HG03095 (cell line): Measurements from ENCODE around the gene MOCS1.

Source experiments
- ATAC-seq: cut with Tn5 transposase; IDR thresholded peaks from one replicate; pipeline ENCODE4 v1.9.1; 2021; ENCODE audit warnings: moderate library complexity; ENCODE audit not compliant: unreplicated experiment

MOCS1 gene

DNA sequence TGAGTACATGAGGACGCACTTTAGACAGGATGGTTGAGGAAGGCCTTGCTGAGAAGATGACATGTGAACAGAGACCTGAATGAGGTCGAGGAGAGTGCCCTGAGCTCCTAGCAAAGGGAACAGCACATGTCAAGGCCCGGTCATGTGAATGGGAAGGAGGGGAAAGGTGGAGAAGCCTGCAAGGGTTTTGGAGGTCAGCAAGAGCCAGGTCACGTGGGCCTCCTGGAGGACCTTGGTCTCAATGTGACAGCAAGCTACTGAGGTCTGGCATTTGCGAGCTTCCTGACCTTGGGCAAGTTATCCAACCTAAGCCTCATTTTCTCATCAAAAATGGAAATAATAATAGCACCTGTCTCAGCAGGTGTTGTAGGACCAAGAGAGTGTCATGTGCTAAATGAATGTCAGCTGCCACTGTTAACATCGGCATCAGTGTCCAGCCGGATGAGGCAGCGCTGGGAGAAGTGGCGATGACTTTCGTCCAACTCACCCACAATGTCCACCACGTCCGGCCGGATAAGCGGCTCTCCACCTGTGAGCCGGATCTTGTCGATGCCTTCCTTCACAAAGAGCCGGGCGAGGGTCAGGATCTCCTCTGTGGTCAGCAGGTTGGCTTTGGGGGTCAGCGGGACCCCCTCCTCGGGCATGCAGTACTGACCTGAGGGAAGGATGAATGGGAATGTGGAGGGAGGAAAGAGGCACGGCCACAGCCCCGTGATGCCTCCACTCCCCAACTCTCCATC is 8.9 kb downstream of the MOCS1 start:
- no peak for ATAC-seq

DNA sequence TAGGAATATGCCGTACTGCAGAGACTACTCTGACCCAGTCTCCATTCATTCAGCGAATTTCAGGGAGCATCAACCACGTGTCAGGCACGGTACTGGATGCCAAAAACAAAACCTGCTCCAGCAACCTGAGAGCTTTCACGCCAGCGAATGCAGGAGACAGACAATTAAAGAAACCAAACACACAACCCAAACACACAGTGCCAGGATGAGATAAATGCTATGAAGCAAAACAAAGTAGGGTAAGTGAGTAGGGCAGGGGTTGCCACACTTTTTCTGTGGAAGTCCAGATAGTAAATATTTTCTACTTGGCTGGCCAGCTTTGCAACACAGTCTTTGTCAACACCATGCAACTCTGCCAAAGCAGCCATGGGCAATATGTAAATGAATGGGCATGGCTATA is 10.0 kb downstream of the MOCS1 start:
- no peak for ATAC-seq

DNA sequence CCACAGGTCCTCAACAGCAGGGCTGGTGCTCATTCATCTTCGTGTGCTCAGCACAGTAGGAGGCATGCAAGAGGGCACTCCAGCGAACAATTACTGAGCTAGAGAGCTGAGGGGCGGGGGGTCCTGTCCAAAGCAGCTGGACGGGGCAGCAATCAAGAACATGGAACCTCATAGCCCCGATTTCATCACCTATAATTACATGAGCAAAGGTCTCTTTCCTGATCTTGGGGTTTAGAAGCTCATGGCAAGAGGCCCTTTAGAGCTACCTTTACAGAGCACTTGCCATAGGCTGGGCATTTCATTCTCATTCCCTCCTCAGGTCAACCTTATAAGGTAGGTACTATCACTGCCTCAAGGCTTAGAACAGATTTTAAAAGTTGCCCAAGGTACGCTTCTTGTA is 10.4 kb downstream of the MOCS1 start:
- ATAC-seq, result no peak

DNA sequence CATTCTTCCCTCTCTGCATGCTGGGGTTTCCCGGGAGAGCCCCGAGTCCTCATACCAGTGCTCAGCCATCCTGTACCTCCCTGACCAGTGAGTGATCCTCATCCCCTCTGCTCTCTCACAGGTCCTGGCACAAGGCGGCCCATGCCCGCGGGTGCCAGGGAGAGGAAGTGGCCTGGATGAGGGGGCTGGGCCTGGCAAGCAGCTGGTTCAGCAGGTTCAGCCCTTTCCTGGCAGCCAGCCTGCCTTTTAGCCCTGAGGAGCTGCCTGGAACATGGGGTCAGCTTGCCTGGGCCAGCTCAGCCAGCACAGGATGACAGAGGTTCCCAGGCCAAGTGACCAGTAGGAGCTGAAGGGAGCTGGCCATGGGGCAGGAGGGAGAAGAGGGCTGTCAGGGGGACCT is 10.9 kb downstream of the MOCS1 start:
- ATAC-seq, result no peak

DNA sequence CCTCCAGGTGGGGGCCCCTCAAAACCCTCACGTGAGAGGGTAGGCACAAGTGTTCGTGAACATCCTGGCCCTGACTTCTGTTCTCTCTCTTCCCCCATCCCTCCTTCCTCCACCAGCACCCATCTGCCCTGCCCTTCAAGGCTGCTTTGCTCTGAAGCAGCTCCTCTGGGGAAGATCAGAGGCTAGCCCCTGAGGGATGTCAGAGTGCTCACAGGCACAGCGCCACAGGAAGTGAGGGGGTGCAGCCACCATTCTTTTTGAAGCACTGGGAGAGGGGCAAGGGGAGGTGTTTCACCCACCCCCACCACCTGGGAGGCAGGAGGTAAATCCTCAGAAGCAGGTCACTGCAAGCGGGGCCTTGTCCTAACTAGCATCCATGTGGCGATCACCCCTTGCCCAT is 11.4 kb downstream of the MOCS1 start:
- no peak for ATAC-seq

DNA sequence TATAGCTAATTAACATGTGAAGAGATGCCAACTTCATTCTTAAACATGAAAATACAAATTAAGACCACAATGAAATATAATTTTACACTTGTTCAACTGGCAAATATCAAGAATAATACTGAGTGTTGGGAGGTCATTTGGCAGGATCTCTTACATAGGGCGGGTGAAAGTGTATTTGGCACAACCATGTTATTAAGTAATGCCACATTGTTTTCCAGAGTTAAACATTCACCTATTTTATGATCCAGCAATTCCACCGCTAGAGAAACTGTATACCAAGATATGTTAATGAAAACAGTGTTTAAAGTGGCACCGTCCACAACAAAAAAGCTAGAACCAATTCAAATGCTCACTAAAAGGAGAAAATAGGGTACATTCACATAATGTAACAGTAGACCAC is 14.1 kb downstream of the MOCS1 start:
- no peak for ATAC-seq

DNA sequence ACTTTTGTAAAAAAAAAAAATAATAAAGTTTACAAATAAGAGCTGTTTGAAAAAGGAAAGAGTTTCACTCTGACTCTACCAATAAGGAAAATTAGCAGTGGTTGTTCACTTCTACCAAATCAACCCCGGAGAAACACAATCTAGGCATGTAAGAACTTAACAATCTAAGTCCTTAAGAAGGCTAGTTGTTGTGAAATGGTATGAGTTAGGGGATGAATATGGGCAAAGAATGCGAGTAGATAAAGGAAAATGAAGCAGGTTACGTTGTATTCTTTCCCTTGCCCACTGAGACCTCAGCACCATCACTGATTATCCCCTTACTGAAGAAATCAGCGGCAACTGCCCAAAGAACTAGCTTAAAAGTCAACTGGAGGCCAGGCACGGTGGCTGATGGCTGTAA is 15.4 kb downstream of the MOCS1 start:
- ATAC-seq, result no peak

DNA sequence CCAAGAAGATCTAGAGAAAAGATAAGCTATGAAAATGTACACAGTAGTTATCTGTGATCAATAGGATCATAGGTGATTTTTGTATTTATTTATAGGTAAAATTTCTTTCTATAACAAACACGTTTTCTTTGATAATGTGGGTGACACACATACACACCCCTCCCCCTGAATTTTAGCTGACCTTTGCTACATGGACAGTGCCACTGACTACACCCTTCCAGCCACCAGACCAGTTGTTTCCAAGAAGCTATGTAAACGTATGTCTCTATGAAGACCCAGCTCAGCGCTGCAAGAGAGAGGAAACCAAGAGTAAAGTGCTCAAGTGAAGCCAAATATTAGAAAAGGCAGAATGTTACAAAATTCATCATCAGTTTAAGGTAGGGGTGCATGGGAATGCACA is 16.3 kb downstream of the MOCS1 start:
- no peak for ATAC-seq

DNA sequence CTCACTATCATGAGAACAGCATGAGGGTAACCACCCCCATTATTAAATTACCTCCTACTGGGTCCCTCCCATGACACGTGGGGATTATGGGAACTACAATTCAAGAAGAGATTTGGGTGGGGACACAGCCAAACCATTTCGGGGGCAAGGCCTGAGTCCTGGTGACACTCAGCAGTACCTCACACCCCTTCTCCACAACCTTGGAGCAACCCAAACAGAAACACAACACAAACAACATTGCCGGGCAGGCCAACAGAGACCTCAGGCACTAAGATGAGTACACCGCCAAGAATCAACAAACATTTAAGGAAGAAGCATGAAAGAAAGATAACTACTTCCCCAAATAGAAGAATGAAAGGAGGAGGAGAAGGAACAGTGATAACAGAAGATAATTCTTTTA is 16.9 kb downstream of the MOCS1 start:
- ATAC-seq, result no peak

DNA sequence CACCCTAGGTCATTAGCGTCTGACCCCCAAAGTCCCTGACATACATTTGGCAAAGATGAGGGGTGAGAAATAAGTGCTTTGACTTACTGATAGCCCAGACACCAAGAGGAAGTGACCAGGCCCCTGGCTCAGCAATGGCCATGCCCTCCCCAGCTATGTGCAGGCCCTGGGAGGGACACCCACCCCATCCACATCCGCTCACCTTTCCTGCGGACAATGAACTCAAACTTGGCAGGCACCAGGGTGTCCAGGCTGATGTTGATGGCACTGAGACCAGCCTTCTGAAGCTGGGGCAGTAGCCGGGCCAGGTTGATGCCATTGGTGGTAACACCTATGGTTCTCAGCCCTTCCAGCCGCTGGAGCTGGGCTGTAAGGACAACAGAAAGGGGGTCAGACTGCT is 18.4 kb downstream of the MOCS1 start:
- ATAC-seq, result no peak

DNA sequence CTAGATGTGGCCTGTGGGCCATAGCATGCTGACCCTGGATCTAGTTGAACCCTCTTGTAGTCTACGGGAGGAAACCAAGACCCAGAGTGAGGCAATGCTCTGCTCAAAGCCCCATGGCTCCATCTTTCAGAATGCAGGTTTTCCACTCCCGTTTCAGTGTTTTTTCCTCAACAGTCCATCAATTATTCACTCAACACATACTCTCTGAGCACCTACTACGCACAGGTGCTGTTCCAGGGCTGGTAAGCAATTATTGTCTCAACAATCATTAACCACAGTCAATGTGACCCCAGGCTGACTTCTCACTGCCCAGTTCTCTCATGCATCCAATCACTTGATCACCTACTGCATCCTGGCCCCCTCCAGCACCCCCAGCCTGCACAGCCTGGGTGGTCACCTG is 20.0 kb downstream of the MOCS1 start:
- ATAC-seq, result no peak

DNA sequence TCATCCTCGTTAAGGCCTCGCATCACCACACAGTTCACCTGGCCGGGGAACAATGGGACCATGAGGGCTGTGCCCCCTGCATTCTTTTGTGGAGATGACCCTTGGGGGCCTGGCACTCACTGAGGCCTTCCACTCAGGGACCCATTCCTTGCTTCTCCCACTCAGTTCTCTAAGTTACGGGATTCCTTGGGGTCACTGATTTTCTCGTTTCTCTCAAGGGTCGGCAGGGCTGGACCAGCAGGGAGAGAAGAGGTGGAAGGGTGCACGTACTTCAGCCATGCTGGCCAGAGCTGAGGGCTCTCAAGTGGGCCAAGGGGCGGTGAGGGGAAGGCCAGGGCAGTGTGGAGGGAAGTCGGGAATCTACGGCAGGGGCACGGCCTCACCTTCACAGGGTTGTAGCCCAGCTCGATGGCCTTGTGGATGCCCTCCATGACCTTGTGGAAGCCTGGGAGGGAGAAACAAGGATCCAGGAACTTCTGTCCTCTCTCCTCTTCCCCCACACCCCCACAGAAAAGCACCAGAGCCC is 20.8 kb downstream of the MOCS1 start:
- ATAC-seq, result no peak

DNA sequence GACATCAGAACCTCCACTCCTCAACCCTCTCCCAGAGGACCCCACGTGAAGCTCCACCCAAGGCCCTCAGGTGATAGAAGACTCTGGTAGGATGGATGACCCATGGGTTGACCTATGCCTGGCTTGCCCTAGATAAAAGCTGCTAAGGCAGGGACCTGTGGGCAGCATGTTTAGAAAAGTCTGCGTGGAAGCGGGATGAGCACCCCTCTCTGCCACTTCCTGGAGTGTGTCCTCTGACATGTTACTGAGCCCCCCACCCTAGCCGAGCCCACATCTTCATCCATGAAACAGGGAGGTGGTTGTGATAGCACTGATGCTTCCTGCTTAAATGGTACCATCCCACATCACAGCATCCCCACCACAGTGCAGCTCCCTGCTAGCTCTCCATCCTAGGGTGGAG is 21.8 kb downstream of the MOCS1 start:
- no peak for ATAC-seq

DNA sequence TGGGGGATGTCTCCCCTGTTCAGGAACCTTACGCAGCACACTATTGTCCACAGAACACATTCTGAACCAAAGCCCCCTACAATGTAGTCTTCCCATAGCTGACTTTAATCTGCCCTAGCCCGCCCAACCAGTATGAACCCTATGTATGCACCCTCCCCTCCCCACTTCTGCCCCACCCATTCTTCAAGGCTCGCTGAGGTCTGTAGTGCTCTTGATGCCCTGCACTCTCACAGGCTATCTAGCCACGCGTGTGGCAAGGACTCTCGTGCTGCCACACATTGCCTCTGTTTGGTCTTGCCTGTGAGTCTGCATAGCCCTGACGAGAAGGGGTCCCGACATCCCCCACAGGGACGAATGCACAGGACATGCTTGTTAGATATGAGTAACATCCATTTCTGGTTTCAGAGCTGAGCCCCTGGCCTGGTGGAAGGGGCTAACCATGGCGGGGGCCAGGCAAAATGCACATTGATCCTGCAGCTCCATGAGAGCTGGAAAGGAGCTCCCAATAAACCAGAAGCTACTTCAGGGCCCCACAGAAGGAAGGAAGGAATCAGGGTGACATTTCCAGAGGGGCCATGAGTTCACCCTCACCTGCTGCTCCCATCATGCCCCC is 22.6 kb downstream of the MOCS1 start:
- ATAC-seq, result no peak

DNA sequence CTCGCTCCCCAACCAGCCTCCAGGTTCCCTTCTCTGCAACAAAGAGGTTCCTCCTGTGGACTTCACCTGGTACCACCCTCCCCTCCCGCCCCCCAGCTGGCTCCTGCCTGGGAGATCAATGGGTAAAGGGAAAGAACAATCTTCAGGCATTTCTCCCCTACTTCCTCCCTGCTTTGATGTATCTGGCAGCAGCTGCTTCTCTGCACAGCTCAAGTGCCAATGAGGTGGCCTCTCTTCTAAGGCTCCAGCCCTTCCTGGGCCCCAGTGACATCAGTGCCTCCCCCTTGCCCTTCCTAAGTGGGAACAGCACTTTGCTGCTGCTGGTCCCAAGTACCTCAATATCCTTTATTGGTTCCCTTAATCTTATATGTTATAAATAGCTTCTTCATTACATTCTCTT is 23.5 kb downstream of the MOCS1 start:
- no peak for ATAC-seq

DNA sequence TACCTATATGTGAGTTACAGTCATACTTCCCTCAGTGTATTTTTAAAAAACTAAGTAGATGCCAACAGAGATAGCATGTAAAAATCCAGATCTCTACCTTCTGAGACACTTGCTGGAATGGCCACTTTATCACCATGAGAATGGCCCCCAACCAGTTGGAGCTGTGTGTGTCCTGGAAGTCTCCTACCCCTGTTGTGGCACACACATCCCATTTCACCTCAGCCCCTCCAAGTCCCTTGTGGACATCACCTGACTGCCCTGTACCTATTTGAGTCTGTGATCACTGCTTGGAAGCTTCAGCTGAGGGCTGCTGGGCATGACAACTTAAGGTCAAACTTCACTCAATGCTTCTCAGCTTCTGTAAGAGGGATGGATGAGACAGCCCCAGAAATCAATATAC is 24.1 kb downstream of the MOCS1 start:
- ATAC-seq, result no peak

DNA sequence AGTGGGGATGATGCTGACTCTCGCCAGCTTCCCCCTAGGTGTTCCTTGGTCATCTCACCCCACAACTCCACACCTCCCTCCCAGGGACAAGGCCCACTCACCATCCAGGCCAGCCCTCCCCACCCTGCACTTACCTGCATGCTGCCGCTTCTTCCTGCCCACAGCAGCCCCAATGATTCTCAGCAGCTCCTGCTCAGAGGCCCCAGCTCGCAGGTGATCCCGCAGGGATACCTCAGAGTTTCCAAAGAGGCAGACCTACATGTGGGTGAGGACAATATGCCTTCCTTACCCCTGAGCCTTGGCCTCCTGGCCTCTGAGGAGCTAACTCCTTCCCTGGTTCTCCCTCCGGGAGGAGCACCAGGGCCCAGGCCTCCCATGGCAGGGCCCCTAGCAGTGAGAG is 24.6 kb downstream of the MOCS1 start:
- no peak for ATAC-seq

DNA sequence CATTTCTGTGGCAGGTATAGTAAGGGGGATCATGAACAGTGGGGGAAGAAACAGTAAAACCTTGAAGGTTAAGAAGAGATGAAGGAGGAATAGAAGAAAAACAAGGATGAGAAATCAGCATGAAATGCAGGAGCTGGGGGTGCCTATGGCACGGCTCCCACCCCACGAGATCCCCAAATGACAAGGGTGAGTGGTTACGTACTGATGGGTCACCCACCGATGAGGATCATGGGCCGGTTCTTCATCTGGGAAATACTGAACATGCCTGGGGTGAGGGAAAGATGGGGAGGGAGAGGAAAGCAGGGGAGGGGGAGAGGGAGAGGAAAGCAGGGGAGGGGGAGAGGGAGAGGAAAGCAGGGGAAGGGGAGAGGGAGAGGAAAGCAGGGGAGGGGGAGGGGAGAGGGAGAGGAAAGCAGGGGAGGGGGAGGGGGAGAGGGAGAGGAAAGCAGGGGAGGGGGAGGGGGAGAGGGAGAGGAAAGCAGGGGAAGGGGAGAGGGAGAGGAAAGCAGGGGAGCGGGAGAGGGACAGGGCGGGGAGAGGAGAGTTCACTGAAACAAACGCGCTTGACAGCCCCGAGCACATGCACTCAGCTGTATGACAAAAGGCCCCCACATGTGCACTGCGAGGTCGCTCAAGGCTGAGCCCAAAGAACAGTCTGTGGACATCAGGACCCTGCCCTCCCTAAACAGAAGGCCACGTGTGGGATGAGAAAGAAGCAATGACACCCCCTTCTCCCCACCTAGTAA is 25.3 kb downstream of the MOCS1 start:
- ATAC-seq, result no peak

DNA sequence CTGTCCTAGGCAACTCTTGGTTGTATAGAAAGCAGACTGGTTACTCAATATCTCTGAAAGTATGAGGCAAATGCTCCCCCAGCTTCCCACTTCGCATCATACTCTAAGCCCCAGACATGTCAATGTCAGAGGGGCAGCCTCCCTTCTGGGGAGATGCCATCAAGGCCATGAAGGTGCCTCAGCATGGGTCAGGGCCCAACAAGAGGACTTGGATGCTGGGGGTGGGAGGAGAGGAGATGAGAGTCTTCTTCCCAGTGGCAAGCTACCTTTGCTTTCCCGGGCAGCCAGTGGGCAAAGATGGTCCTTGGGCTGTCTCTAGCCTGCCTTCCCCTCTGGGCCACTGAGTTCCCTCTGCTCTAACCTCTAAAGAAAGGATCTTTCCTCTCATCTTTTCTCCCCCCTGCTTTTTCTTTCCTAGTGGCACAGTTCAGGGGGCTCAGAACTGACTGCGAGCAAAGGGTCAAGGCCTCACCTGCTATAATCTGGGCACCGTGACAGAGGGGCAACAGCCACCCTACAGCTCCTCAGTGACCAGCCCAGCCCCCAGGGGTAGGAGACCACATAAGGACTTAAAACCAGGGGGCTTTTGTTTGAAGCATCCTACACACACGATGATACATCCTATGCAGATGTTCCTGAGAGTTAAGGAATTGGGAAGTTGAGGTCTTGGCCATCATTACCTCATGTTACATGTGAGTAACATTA is 26.2 kb downstream of the MOCS1 start:
- ATAC-seq, result no peak

DNA sequence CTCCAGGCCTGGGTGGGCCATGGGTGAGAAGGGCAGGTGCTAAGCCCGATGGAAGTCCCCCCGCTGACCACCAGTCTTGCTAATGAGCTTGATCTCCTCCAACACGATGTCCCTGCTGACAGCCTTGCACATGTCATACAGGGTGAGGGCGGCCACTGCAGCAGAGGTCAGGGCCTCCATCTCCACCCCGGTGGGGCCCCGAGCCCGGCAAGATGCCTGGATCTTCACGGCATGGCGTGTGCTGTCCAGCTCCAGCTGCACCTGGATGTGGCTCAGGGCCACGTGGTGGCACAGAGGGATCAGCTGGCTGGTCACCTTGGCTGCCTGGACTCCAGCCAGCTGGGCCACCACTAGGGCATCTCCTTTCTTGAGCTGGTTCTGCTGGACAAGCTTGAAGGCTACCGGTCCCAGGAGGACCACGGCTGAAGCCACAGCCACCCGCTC is 27.9 kb downstream of the MOCS1 start:
- no peak for ATAC-seq

DNA sequence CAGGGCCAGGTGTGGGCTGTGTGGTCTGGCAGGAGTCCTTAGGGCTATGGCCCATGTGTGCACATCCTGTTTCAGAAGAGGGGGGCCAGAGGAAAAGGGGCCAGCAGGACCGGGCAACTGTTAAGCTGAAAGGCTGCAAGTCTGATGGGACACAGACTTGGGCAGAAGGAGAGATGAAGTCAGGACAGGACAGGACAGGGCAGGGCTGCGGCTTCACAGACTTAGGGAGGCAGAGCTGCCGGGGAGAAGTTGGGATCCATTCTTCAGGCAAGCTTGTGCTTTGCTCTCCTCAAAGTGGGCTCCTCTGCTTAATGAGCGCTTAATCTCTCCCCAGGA is 28.7 kb downstream of the MOCS1 start:
- ATAC-seq, result no peak
